Measurements from ENCODE around the gene HCN1. TPM values are rescaled to one million over a fixed set of nuclear protein-coding genes. Genes with fewer than 3 reads are reported as not detected.

The HCN1 gene
- total RNA-seq, 1 donor from 2014 or later, result 0.12 TPM

- ATAC-seq (no peak), DNase-seq (no peak)
- H3K36me3 ChIP-seq, result no peaks in the 10 kb centered on the region
- H3K4me3 ChIP-seq, result no peak overlapping the region
- no peaks in the 10 kb centered on the region for H3K27me3 ChIP-seq
- H3K9me3 ChIP-seq, result no peaks in the 10 kb centered on the region
- intact Hi-C loops (cut with DNase I), result no loop called here
- H3K27ac ChIP-seq, result no peak overlapping the region
- TF ChIP-seq CTCF (IDR thresholded peaks at IDR 0.05), result no peak
- H3K4me1 ChIP-seq, result no peaks in the 10 kb centered on the region
Observed at GRCh38 chr5:45205403-45205961, 490.7 kb downstream of the HCN1 start.
